Mucosa of stomach (tissue), 1 donor: ENCODE measurements around the gene FGFRL1.
A peak's percentile ranks its signal among the peaks of the same experiment; 100 is the strongest.

Experiments used
- H3K27me3 ChIP-seq: one replicate; pipeline ENCODE4 v1.7.0; 2013; ENCODE audit warnings: mild to moderate bottlenecking, low read length; ENCODE audit not compliant: control insufficient read depth, insufficient read depth
- H3K36me3 ChIP-seq: one replicate; pipeline ENCODE4 v1.7.0; 2013; ENCODE audit warnings: low read length; ENCODE audit not compliant: control insufficient read depth, insufficient read depth
- H3K4me1 ChIP-seq: one replicate; pipeline ENCODE4 v1.7.0; 2013; ENCODE audit warnings: mild to moderate bottlenecking, low read length; ENCODE audit not compliant: control insufficient read depth, insufficient read depth
- H3K4me3 ChIP-seq: one replicate; pipeline ENCODE4 v1.7.0; 2013; ENCODE audit warnings: low read length
- H3K9ac ChIP-seq: one replicate; pipeline ENCODE4 v1.7.0; 2013; ENCODE audit warnings: mild to moderate bottlenecking, low read length, moderate library complexity
- H3K9me3 ChIP-seq: one replicate; pipeline ENCODE4 v1.7.0; 2013; ENCODE audit warnings: mild to moderate bottlenecking, low read length, moderate library complexity; ENCODE audit not compliant: control insufficient read depth
- donor health status: Pancreatic carcinoma.

Gene FGFRL1

GRCh38 chr4:1009542-1010394 lies 1.7 kb upstream of the FGFRL1 start:
- Histone ChIP-seq H3K36me3 (no peaks in the 10 kb centered on the region), H3K9ac (peak overlapping the region; percentile 69), H3K9me3 (no peaks in the 10 kb centered on the region), H3K27me3 (peaks cover 33% of the 10 kb centered on the region), H3K4me1 (peaks cover 23% of the 10 kb centered on the region), H3K4me3 (peak overlapping the region; percentile 41)

GRCh38 chr4:1010395-1011021 lies 918 bp upstream of the FGFRL1 start:
- H3K4me3 ChIP-seq = peak overlapping the region; percentile 41
- peaks cover 23% of the 10 kb centered on the region for H3K4me1 ChIP-seq
- H3K9me3 ChIP-seq = no peaks in the 10 kb centered on the region
- H3K9ac ChIP-seq = no peak overlapping the region
- H3K36me3 ChIP-seq = no peaks in the 10 kb centered on the region
- H3K27me3 ChIP-seq = peaks cover 25% of the 10 kb centered on the region

DNA sequence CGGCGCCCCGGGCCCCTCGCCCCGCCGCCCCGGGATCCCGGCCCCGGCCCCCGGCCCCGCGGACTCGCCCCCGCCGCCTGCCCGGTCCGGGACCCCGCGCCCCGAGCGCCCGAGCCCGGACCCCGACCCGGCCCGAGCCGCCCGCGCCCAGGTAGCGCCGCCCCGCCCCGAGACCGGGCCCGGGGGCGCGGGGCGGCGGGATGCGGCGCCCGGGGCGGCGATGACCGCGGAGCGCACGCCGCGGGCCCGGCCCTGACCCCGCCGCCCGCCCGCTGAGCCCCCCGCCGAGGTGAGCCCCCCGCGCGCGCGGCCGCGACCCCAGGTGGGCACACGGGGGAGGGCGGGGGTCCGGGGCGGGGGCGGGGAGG lies 224 bp downstream of the FGFRL1 start:
- Histone ChIP-seq H3K4me1 (peaks cover 23% of the 10 kb centered on the region), H3K36me3 (no peaks in the 10 kb centered on the region), H3K9me3 (no peaks in the 10 kb centered on the region), H3K4me3 (no peak overlapping the region), H3K27me3 (peaks cover 23% of the 10 kb centered on the region), H3K9ac (no peak overlapping the region)

DNA sequence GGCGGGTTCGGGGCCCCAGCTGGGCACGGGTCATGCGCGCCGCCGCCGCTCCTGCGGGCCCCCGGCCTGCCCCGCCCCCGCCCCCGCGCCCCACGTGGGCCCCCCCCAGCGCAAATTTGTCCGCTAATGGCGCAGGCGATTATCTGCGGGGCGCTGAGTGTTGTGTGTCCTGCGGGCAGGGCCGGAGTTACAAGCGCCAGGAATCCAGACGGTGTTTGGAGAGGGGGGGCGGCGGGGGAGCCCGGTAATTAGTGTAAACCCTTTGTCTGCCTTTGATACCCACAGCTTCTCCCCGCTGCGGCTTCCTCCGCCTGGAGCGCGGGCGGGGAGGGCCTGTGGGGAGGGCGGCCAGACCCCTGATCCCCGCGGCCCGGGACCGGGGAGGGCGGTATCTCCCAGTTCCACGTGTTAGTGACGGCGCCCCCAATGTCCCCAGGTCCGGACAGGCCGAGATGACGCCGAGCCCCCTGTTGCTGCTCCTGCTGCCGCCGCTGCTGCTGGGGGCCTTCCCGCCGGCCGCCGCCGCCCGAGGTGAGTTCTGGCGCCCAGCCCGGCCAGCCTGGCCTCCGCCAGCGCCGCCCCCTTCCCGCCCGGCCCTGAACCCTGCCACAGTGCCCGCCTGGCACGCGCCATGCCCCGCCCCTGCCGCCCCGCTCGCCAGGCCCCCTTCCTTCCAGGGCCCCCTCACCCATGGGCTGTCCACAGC lies 761 bp downstream of the FGFRL1 start:
- Histone ChIP-seq H3K4me3 (no peak overlapping the region), H3K36me3 (no peaks in the 10 kb centered on the region), H3K9me3 (no peaks in the 10 kb centered on the region), H3K27me3 (peaks cover 19% of the 10 kb centered on the region), H3K4me1 (peaks cover 23% of the 10 kb centered on the region), H3K9ac (peak overlapping the region; percentile 47)

- H3K9me3 ChIP-seq = no peaks in the 10 kb centered on the region
- peaks cover 8% of the 10 kb centered on the region for H3K27me3 ChIP-seq
- no peak overlapping the region for H3K9ac ChIP-seq
- H3K4me1 ChIP-seq = peaks cover 23% of the 10 kb centered on the region
- no peak overlapping the region for H3K4me3 ChIP-seq
- H3K36me3 ChIP-seq = no peaks in the 10 kb centered on the region
Observed at GRCh38 chr4:1013225-1014073, 2.0 kb downstream of the FGFRL1 start.

DNA sequence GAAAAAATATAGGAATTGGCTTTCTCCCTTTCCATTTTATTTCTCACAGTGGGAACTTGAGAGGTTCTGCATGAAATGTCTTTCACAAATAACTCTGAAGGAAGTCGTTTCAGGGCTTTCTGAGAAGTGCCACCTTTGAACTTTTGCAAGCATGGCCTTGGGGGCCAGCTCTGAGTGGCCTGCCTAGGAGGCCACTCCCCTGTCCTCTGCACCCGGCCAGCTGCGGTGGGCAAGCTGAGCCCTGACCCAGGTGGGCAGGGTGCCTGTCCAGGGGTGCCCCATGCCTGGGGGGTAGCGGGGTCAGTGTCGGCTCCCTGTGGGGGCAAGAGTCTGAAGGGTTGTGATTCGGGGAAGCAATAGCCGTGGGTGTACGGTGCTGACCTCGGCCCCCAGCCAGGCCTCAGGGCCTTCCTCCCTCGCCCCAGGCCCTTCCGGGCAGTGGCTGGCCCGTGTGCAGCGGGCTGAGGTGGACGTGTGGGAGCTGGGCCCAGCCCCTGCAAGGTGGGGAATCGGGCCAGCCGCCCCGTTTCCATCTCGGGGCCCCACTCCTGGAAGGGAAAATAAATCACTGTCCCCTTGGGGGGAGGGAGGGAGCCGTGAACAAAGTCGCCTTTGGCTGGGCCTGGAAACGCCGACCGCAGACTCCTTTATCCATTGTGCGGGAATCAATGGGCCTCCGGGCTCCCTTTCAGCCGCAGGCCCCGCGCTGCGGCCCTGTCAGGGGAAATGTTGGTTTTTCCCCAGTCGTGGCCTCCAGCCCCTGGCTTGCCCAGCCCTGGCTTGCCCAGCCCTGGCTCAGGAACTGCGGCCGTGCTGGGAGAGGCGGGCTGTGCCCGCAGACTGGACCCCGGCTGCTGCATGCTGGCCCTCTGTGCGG lies 3.1 kb downstream of the FGFRL1 start:
- Histone ChIP-seq H3K9ac (no peak overlapping the region), H3K27me3 (no peaks in the 10 kb centered on the region), H3K4me3 (no peak overlapping the region), H3K36me3 (no peaks in the 10 kb centered on the region), H3K4me1 (peaks cover 15% of the 10 kb centered on the region), H3K9me3 (no peaks in the 10 kb centered on the region)

DNA sequence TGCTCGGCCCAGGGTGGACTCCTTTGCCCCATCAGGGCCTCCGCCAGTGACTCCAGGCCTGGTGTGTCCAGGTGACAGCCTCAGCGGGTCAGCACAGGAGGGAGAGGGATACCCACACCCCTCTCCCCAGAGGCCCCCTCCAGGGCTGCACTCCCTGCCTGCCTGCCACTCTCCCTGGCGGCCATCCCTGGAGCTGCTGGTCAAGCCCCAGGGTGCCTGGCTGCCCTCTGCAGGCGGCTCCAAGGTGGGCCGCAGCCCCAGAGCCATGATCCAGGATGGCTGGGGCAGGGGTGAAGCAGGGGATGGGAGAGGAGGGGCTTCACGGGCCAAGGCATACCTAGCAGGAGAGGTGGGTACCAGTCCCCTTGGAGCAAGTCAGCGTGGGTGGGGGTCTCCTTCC lies 3.8 kb downstream of the FGFRL1 start:
- Histone ChIP-seq H3K36me3 (no peaks in the 10 kb centered on the region), H3K9ac (no peak overlapping the region), H3K27me3 (no peaks in the 10 kb centered on the region), H3K4me3 (no peak overlapping the region), H3K9me3 (no peaks in the 10 kb centered on the region), H3K4me1 (peaks cover 14% of the 10 kb centered on the region)

DNA sequence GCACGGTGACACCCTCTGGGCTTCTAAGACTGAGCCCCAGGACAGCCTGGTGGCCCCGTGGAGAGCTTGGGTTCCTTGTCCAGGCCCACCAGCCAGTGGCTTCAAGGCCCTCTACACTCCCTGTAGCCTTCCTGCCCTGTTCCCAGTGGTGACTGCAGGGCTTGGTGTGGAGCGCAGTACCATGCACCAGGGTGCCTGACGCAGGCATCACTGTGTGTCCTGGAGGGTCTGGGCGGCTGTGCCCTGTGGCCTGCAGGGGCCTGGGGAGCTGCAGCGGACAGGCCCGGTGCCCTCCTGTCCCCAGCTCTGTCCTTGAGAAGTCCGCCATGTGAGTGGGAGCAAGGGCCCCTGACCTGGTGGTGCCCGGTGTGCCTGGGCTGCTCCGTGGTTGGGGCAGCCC lies 4.3 kb downstream of the FGFRL1 start:
- Histone ChIP-seq H3K27me3 (no peaks in the 10 kb centered on the region), H3K36me3 (no peaks in the 10 kb centered on the region), H3K4me1 (peaks cover 8% of the 10 kb centered on the region), H3K4me3 (no peak overlapping the region), H3K9me3 (no peaks in the 10 kb centered on the region), H3K9ac (no peak overlapping the region)

DNA sequence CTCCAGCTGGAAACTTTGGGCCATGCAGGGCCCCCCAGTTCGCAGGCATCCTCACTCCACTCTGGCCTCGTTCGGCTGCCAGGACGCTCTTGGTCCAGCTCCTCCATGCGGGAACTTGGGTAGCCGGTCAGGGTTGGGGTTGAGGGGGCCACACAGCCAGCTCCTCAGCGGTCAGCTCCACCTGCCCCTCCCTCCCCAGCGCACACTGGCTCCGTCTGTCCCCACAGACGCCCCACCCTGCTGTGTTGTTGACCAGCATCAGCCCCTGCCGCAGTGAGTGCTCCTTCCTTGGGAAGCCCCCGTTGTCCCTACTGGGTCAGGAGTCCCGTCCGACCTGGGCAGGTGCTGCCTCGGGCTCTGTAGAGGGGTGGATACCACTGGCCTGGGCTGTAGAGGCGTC lies 5.8 kb downstream of the FGFRL1 start:
- Histone ChIP-seq H3K4me3 (no peak overlapping the region), H3K36me3 (no peaks in the 10 kb centered on the region), H3K27me3 (no peaks in the 10 kb centered on the region), H3K9me3 (no peaks in the 10 kb centered on the region), H3K4me1 (peaks cover 6% of the 10 kb centered on the region), H3K9ac (no peak overlapping the region)

- peaks cover 9% of the 10 kb centered on the region for H3K4me1 ChIP-seq
- no peak overlapping the region for H3K9ac ChIP-seq
Observed at GRCh38 chr4:1017706-1018105, 6.3 kb downstream of the FGFRL1 start.

More at GRCh38 chr4:1017706-1018105, 6.3 kb downstream of the FGFRL1 start:
- Histone ChIP-seq H3K9me3 (no peaks in the 10 kb centered on the region), H3K36me3 (no peaks in the 10 kb centered on the region), H3K27me3 (peaks cover 3% of the 10 kb centered on the region), H3K4me3 (no peak overlapping the region)
